Measurements from ENCODE around the gene F10. TPM values are rescaled to one million over a fixed set of nuclear protein-coding genes. Genes with fewer than 3 reads are reported as not detected.

The F10 gene
- total RNA-seq, 1 donor from 2014 or later = 0.23 TPM

DNA sequence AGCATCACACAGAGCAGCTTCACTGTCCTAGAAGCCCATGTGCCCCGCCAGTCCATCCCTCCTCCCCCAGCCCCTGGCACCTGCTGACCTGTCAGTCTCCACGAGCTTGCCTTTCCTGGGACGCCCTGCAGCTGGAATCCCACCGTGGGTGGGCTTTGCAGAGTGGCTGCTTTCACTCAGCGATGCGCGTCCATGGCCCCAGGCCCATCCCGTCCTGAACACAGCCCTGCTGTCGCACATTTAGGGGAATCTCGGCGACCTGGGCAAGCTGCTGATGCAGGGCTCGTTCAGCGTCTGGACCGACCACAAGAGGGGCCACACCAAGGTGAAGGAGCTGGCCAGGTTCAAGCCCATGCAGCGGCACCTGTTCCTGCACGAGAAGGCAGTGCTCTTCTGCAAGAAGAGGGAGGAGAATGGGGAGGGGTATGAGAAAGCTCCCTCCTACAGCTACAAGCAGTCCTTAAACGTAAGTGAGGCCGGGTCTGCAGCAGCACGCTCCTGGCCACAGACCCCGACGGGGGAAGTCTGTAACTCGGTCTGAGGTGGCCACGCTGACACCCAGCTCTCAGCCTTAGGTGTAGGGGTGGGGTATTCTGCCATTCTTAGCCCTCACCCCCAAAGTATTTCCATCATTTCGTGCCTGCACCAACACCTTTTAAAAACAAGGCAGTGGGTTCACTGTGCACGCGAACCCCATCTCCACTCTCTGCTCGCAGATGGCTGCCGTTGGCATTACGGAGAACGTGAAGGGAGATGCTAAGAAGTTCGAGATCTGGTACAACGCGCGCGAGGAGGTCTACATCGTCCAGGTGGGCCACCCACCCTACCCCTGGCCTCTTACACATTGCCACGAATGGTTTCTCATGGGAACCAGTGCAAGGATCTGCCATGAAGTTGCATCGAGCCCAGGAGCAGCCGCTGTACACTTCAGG is 35.3 kb upstream of the F10 start:
- Mint-ChIP-seq H3K36me3 (ENCODE audit: low read depth, unreplicated experiment) (peaks cover 7% of the 10 kb centered on the region), H3K27ac (ENCODE audit: unreplicated experiment) (no peak overlapping the region), H3K4me1 (ENCODE audit: unreplicated experiment) (no peaks in the 10 kb centered on the region), H3K4me3 (ENCODE audit: unreplicated experiment) (no peak overlapping the region), H3K27me3 (ENCODE audit: unreplicated experiment) (peaks cover 9% of the 10 kb centered on the region), H3K9me3 (ENCODE audit: unreplicated experiment) (no peaks in the 10 kb centered on the region)
- TF ChIP-seq, protein P1, sequence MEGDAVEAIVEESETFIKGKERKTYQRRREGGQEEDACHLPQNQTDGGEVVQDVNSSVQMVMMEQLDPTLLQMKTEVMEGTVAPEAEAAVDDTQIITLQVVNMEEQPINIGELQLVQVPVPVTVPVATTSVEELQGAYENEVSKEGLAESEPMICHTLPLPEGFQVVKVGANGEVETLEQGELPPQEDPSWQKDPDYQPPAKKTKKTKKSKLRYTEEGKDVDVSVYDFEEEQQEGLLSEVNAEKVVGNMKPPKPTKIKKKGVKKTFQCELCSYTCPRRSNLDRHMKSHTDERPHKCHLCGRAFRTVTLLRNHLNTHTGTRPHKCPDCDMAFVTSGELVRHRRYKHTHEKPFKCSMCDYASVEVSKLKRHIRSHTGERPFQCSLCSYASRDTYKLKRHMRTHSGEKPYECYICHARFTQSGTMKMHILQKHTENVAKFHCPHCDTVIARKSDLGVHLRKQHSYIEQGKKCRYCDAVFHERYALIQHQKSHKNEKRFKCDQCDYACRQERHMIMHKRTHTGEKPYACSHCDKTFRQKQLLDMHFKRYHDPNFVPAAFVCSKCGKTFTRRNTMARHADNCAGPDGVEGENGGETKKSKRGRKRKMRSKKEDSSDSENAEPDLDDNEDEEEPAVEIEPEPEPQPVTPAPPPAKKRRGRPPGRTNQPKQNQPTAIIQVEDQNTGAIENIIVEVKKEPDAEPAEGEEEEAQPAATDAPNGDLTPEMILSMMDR (IDR thresholded peaks at IDR 0.05; ENCODE audit: unreplicated experiment) = no peak
- no peak for DNase-seq (ENCODE audit: low spot score)

DNA sequence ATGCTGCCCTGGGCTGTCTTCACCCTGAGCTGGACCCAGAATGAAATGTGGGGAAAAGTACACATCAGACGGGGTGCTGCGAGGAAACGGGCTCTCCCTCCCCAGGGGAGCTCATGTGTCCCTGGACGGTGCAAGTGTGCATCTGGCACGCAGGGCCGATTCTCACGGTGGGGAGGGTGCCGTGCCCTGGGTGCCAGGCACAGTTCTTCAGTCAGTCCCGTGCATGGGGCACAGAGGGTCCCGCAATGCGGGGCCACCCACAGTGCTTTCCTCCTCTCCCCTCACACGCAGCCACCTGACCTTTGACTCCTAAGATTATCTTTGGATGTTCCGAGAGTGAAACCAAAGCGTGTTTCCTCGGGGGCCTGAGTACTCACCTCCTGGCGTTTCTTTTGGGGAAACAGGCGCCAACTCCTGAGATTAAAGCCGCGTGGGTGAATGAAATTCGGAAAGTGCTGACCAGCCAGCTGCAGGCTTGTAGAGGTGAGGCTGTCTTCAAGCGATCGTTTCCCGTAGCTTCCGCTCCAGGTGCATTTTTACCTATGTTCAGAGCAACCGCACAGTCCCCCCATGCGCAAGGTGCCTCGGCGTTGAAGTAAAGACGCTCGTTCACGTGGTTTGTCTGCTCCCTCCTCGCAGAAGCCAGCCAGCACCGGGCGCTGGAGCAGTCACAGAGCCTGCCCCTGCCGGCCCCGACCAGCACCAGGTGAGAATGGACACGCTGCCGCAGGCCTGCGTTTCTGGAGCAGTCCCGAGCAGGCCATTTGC is 34.5 kb upstream of the F10 start:
- Mint-ChIP-seq H3K4me1 (ENCODE audit: unreplicated experiment) (no peaks in the 10 kb centered on the region), H3K27me3 (ENCODE audit: unreplicated experiment) (peaks cover 9% of the 10 kb centered on the region), H3K36me3 (ENCODE audit: low read depth, unreplicated experiment) (peaks cover 7% of the 10 kb centered on the region), H3K9me3 (ENCODE audit: unreplicated experiment) (no peaks in the 10 kb centered on the region), H3K4me3 (ENCODE audit: unreplicated experiment) (no peak overlapping the region), H3K27ac (ENCODE audit: unreplicated experiment) (no peak overlapping the region)
- DNase-seq (ENCODE audit: low spot score) = no peak
- TF ChIP-seq, protein P1 (IDR thresholded peaks at IDR 0.05; ENCODE audit: unreplicated experiment) = no peak

DNA sequence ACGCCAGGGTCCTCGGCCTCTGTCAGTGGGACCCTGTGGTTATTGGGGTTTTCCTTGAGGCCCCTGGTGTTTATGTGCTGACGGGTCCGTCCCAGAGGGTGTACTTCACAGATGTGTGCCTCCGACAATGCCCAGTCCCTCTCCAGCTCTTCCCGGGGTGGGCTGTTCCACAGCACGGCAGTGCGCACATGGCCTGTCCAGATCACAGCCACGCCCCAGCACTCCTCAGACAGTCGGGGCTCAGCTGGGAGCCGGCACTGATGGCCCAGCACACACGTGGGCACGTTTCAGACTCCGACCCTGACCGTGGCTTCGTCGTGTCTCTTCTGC is 33.9 kb upstream of the F10 start:
- H3K4me3 Mint-ChIP-seq (ENCODE audit: unreplicated experiment) = no peak overlapping the region
- no peaks in the 10 kb centered on the region for H3K9me3 Mint-ChIP-seq (ENCODE audit: unreplicated experiment)
- no peak overlapping the region for H3K27ac Mint-ChIP-seq (ENCODE audit: unreplicated experiment)
- TF ChIP-seq, protein P1 (IDR thresholded peaks at IDR 0.05; ENCODE audit: unreplicated experiment) = no peak
- DNase-seq (ENCODE audit: low spot score) = no peak
- H3K4me1 Mint-ChIP-seq (ENCODE audit: unreplicated experiment) = no peaks in the 10 kb centered on the region
- H3K27me3 Mint-ChIP-seq (ENCODE audit: unreplicated experiment) = peaks cover 9% of the 10 kb centered on the region
- peaks cover 7% of the 10 kb centered on the region for H3K36me3 Mint-ChIP-seq (ENCODE audit: low read depth, unreplicated experiment)

DNA sequence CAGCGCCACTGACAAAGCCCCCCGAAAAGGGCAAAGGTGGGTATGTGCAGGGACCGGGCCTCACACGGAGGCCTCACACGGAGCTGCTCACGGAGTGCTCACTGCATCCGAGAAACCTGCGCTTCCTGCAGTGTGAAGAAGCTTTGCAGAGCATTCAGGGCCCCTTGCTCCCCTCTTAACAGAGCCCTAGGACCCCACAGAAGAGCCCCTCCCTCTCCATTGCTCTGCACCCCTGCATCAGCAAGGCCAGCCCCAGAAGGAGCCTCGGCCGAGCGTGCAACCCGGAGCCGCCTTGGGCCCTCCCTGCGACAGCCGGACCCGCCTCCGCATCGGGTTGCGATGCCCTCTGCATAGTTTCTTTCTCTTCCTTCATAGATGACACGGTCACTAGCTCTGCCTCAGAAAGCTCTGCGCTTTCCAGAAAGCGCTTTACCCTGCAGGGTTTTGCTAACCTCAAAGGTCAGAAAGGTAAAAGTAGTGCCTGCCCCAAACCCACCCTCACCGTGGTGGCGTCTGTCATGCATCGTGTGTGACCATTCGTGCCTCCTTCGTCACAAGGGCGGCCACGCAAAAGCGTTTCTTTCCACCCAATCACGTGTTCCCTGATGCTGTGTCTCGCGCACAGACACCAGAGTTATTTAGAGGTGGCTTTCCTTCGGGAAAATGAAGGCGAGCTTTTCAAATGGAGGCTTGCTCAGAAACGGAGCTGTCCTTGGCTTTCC is 32.7 kb upstream of the F10 start:
- H3K9me3 Mint-ChIP-seq (ENCODE audit: unreplicated experiment) = no peaks in the 10 kb centered on the region
- TF ChIP-seq, protein P1 (IDR thresholded peaks at IDR 0.05; ENCODE audit: unreplicated experiment) = no peak
- H3K4me3 Mint-ChIP-seq (ENCODE audit: unreplicated experiment) = no peak overlapping the region
- DNase-seq (ENCODE audit: low spot score) = no peak
- no peaks in the 10 kb centered on the region for H3K4me1 Mint-ChIP-seq (ENCODE audit: unreplicated experiment)
- H3K36me3 Mint-ChIP-seq (ENCODE audit: low read depth, unreplicated experiment) = peaks cover 4% of the 10 kb centered on the region
- H3K27me3 Mint-ChIP-seq (ENCODE audit: unreplicated experiment) = peaks cover 8% of the 10 kb centered on the region
- no peak overlapping the region for H3K27ac Mint-ChIP-seq (ENCODE audit: unreplicated experiment)
